ENCODE results near the gene TCIRG1. TPM values are rescaled to one million over a fixed set of nuclear protein-coding genes. Genes with fewer than 3 reads are reported as not detected.

TCIRG1 gene
- total and polyA plus RNA-seq, 4 experiments from 2014 or later, result 46.2 to 266 (median 161) TPM

GRCh38 chr11:68012044-68012842 is 26.6 kb upstream of the TCIRG1 start:
- ChIA-PET POLR2A (ENCODE audit: partially characterized antibody) (no interaction called here), CTCF (ENCODE audit: partially characterized antibody) (no interaction called here)
- Histone ChIP-seq H3K27me3 (ENCODE audit: insufficient read depth, low read length) (no peaks in the 10 kb centered on the region), H3K4me3 (ENCODE audit: low read length in 2 of 2) (no peak overlapping the region), H3K36me3 (ENCODE audit: insufficient read depth, low read length) (no peaks in the 10 kb centered on the region), H3K4me1 (ENCODE audit: insufficient read depth, low read length) (no peaks in the 10 kb centered on the region), H3K27ac (ENCODE audit: low read depth, low read length) (no peak overlapping the region), H3K9me3 (ENCODE audit: control insufficient read depth in 1 of 2, low read length in 2 of 2) (no peaks in the 10 kb centered on the region)
- H3K4me3 Mint-ChIP-seq, result no peak overlapping the region
- no peaks in the 10 kb centered on the region for H3K9me3 Mint-ChIP-seq
- H3K27me3 Mint-ChIP-seq, result no peaks in the 10 kb centered on the region
- no peak overlapping the region for H3K27ac Mint-ChIP-seq
- no peaks in the 10 kb centered on the region for H3K36me3 Mint-ChIP-seq
- intact Hi-C loops (cut with micrococcal nuclease), result no loop called here
- no peaks in the 10 kb centered on the region for H3K4me1 Mint-ChIP-seq
- DNase-seq, result peak in 1 of 5 donors; percentile 12

- ChIA-PET POLR2A (ENCODE audit: partially characterized antibody) (no interaction called here), CTCF (ENCODE audit: partially characterized antibody) (no interaction called here)
- Mint-ChIP-seq H3K27ac (no peak overlapping the region), H3K4me1 (no peaks in the 10 kb centered on the region), H3K9me3 (no peaks in the 10 kb centered on the region), H3K36me3 (no peaks in the 10 kb centered on the region), H3K27me3 (no peaks in the 10 kb centered on the region), H3K4me3 (no peak overlapping the region)
- no peaks in the 10 kb centered on the region for H3K36me3 ChIP-seq (ENCODE audit: insufficient read depth, low read length)
- no peak overlapping the region for H3K27ac ChIP-seq (ENCODE audit: low read depth, low read length)
- peak in 1 of 5 donors; percentile 27 for DNase-seq
- H3K9me3 ChIP-seq (ENCODE audit: control insufficient read depth in 1 of 2, low read length in 2 of 2), result no peaks in the 10 kb centered on the region
- no peaks in the 10 kb centered on the region for H3K4me1 ChIP-seq (ENCODE audit: insufficient read depth, low read length)
- intact Hi-C loops (cut with micrococcal nuclease), result no loop called here
- H3K27me3 ChIP-seq (ENCODE audit: insufficient read depth, low read length), result no peaks in the 10 kb centered on the region
- H3K4me3 ChIP-seq (ENCODE audit: low read length in 2 of 2), result no peak overlapping the region
These were observed 25.8 kb upstream of the TCIRG1 start for GRCh38 chr11:68012843-68013610.

GRCh38 chr11:68013611-68014156 is 25.1 kb upstream of the TCIRG1 start:
- no peak overlapping the region for H3K27ac Mint-ChIP-seq
- no peak overlapping the region for H3K4me3 Mint-ChIP-seq
- intact Hi-C loops (cut with micrococcal nuclease), result no loop called here
- no peaks in the 10 kb centered on the region for H3K9me3 Mint-ChIP-seq
- Histone ChIP-seq H3K9me3 (ENCODE audit: control insufficient read depth in 1 of 2, low read length in 2 of 2) (no peaks in the 10 kb centered on the region), H3K27ac (ENCODE audit: low read depth, low read length) (no peak overlapping the region), H3K27me3 (ENCODE audit: insufficient read depth, low read length) (no peaks in the 10 kb centered on the region), H3K4me3 (ENCODE audit: low read length in 2 of 2) (no peak overlapping the region), H3K4me1 (ENCODE audit: insufficient read depth, low read length) (no peaks in the 10 kb centered on the region), H3K36me3 (ENCODE audit: insufficient read depth, low read length) (no peaks in the 10 kb centered on the region)
- no peaks in the 10 kb centered on the region for H3K36me3 Mint-ChIP-seq
- H3K4me1 Mint-ChIP-seq, result no peaks in the 10 kb centered on the region
- DNase-seq, result no peak
- ChIA-PET POLR2A (ENCODE audit: partially characterized antibody) (no interaction called here), CTCF (ENCODE audit: partially characterized antibody) (no interaction called here)
- no peaks in the 10 kb centered on the region for H3K27me3 Mint-ChIP-seq

GRCh38 chr11:68014157-68014946 is 24.5 kb upstream of the TCIRG1 start:
- Histone ChIP-seq H3K27me3 (ENCODE audit: insufficient read depth, low read length) (no peaks in the 10 kb centered on the region), H3K4me1 (ENCODE audit: insufficient read depth, low read length) (no peaks in the 10 kb centered on the region), H3K9me3 (ENCODE audit: control insufficient read depth in 1 of 2, low read length in 2 of 2) (no peaks in the 10 kb centered on the region), H3K4me3 (ENCODE audit: low read length in 2 of 2) (no peak overlapping the region), H3K27ac (ENCODE audit: low read depth, low read length) (no peak overlapping the region), H3K36me3 (ENCODE audit: insufficient read depth, low read length) (no peaks in the 10 kb centered on the region)
- Mint-ChIP-seq H3K36me3 (no peaks in the 10 kb centered on the region), H3K4me3 (no peak overlapping the region), H3K27ac (no peak overlapping the region), H3K9me3 (no peaks in the 10 kb centered on the region), H3K4me1 (no peaks in the 10 kb centered on the region), H3K27me3 (no peaks in the 10 kb centered on the region)
- POLR2A ChIA-PET (ENCODE audit: partially characterized antibody), result no interaction called here
- DNase-seq, result peak in 1 of 5 donors; percentile 29
- CTCF ChIA-PET (ENCODE audit: partially characterized antibody), result no interaction called here
- intact Hi-C loops (cut with micrococcal nuclease), result no loop called here

- Mint-ChIP-seq H3K27me3 (no peaks in the 10 kb centered on the region), H3K36me3 (no peaks in the 10 kb centered on the region), H3K9me3 (no peaks in the 10 kb centered on the region), H3K27ac (no peak overlapping the region), H3K4me3 (no peak overlapping the region), H3K4me1 (no peaks in the 10 kb centered on the region)
- Histone ChIP-seq H3K27me3 (ENCODE audit: insufficient read depth, low read length) (no peaks in the 10 kb centered on the region), H3K36me3 (ENCODE audit: insufficient read depth, low read length) (no peaks in the 10 kb centered on the region), H3K4me1 (ENCODE audit: insufficient read depth, low read length) (no peaks in the 10 kb centered on the region), H3K9me3 (ENCODE audit: control insufficient read depth in 1 of 2, low read length in 2 of 2) (no peaks in the 10 kb centered on the region), H3K4me3 (ENCODE audit: low read length in 2 of 2) (no peak overlapping the region), H3K27ac (ENCODE audit: low read depth, low read length) (no peak overlapping the region)
- intact Hi-C loops (cut with micrococcal nuclease), result no loop called here
- POLR2A ChIA-PET (ENCODE audit: partially characterized antibody), result no interaction called here
- DNase-seq, result peak in 1 of 5 donors; percentile 17
- CTCF ChIA-PET (ENCODE audit: partially characterized antibody), result no interaction called here
These were observed 23.8 kb upstream of the TCIRG1 start for GRCh38 chr11:68014947-68015447.

- no peaks in the 10 kb centered on the region for H3K4me1 Mint-ChIP-seq
- Histone ChIP-seq H3K27me3 (ENCODE audit: insufficient read depth, low read length) (no peaks in the 10 kb centered on the region), H3K4me1 (ENCODE audit: insufficient read depth, low read length) (no peaks in the 10 kb centered on the region), H3K36me3 (ENCODE audit: insufficient read depth, low read length) (no peaks in the 10 kb centered on the region), H3K9me3 (ENCODE audit: control insufficient read depth in 1 of 2, low read length in 2 of 2) (no peaks in the 10 kb centered on the region), H3K27ac (ENCODE audit: low read depth, low read length) (no peak overlapping the region), H3K4me3 (ENCODE audit: low read length in 2 of 2) (no peak overlapping the region)
- H3K36me3 Mint-ChIP-seq, result no peaks in the 10 kb centered on the region
- no peak overlapping the region for H3K27ac Mint-ChIP-seq
- intact Hi-C loops (cut with micrococcal nuclease), result no loop called here
- no peak overlapping the region for H3K4me3 Mint-ChIP-seq
- ChIA-PET CTCF (ENCODE audit: partially characterized antibody) (no interaction called here), POLR2A (ENCODE audit: partially characterized antibody) (no interaction called here)
- H3K9me3 Mint-ChIP-seq, result no peaks in the 10 kb centered on the region
- no peak for DNase-seq
- H3K27me3 Mint-ChIP-seq, result no peaks in the 10 kb centered on the region
These were observed 23.4 kb upstream of the TCIRG1 start for GRCh38 chr11:68015467-68015866.
